ENCODE data around the gene GNG13. TPM values are rescaled to one million over a fixed set of nuclear protein-coding genes. Genes with fewer than 3 reads are reported as not detected.
"Not testable (repeated sequence)": the region's sequence is repeated elsewhere in the genome, so short reads cannot be mapped to it uniquely, and the experiment has no call there.

GNG13 gene
- total RNA-seq, 4 donors from 2014 or later: not detected

DNA sequence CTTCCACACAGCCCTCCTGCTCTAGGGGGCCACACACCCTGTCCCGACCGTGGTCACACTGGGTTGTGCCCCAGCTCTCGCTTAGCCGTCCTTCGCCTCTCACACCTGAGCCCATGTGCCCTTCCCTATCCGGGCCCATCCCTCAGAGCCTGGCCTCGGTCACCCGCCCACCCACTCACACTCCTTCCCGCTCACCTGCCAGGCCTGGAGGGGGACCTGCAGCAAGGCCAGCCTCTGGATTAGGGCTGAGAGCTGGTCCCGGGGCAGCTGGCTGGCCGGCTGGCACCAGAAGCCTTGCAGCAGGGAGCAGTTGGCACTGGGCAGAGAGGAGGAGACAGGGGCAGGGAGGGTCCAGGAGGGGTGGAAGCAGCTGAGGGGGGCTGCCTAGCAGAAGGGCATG lies 22.1 kb downstream of the GNG13 start:
- TF ChIP-seq, protein P1, sequence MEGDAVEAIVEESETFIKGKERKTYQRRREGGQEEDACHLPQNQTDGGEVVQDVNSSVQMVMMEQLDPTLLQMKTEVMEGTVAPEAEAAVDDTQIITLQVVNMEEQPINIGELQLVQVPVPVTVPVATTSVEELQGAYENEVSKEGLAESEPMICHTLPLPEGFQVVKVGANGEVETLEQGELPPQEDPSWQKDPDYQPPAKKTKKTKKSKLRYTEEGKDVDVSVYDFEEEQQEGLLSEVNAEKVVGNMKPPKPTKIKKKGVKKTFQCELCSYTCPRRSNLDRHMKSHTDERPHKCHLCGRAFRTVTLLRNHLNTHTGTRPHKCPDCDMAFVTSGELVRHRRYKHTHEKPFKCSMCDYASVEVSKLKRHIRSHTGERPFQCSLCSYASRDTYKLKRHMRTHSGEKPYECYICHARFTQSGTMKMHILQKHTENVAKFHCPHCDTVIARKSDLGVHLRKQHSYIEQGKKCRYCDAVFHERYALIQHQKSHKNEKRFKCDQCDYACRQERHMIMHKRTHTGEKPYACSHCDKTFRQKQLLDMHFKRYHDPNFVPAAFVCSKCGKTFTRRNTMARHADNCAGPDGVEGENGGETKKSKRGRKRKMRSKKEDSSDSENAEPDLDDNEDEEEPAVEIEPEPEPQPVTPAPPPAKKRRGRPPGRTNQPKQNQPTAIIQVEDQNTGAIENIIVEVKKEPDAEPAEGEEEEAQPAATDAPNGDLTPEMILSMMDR (IDR thresholded peaks at IDR 0.05): no peak
- TF ChIP-seq POLR2A (IDR thresholded peaks at IDR 0.05): no peak
- Histone ChIP-seq H3K27ac (no peak overlapping the region), H3K27me3 (no peaks in the 10 kb centered on the region), H3K4me3 (no peak overlapping the region), H3K4me1 (no peaks in the 10 kb centered on the region), H3K36me3 (no peaks in the 10 kb centered on the region), H3K9me3 (no peaks in the 10 kb centered on the region)
- intact Hi-C loops (cut with DNase I; ENCODE audit: low total_unique reads): no loop called here
- DNase-seq: no peak

DNA sequence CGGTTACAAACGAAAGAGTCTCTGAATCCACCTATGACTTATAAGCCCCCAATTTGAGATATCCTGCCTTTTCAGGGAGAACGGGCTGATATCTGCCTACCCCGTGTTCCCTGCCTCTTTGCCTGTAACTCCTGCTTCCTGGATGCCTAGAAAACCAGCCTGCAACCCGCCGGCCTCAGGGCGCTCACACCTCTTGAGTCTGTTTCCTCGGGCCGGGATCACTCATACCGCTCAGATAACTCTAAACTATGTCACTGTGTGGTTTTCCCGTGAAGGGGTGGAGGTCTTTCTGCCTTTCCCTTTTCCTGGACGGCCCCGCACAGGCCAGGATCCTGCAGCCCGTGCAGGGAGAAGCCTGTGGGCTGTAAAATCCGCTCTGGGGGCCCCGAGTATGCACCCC lies 22.7 kb downstream of the GNG13 start:
- Histone ChIP-seq H3K4me1 (no peaks in the 10 kb centered on the region), H3K27ac (no peak overlapping the region), H3K36me3 (no peaks in the 10 kb centered on the region), H3K9me3 (no peaks in the 10 kb centered on the region), H3K27me3 (no peaks in the 10 kb centered on the region), H3K4me3 (no peak overlapping the region)
- intact Hi-C loops (cut with DNase I; ENCODE audit: low total_unique reads): no loop called here
- no peak for DNase-seq
- TF ChIP-seq, protein P1 (IDR thresholded peaks at IDR 0.05): no peak
- TF ChIP-seq POLR2A (IDR thresholded peaks at IDR 0.05): no peak

DNA sequence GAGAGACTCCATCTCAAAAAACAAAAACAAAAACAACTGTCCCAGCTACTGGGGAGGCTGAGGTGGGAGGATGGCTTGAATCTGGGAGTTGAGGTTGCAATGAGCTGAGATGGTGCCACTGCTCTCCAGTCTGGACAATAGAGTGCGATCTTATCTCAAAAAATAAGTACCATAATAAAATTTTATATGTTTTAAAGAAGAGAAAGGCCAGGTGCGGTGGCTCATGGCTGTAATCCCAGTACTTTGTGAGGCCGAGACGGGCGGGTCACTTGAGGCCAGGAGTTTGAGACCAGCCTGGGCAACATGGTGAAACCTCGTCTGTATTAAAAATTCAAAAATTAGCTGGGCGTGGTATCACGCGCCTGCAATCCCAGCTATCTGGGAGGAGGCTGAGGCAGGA lies 23.7 kb downstream of the GNG13 start:
- TF ChIP-seq, protein P1 (IDR thresholded peaks at IDR 0.05): no peak
- no peak for TF ChIP-seq POLR2A (IDR thresholded peaks at IDR 0.05)
- no peaks in the 10 kb centered on the region for H3K36me3 ChIP-seq
- no peaks in the 10 kb centered on the region for H3K27me3 ChIP-seq
- H3K4me3 ChIP-seq: no peak overlapping the region
- no peaks in the 10 kb centered on the region for H3K9me3 ChIP-seq
- no peak for DNase-seq
- intact Hi-C loops (cut with DNase I; ENCODE audit: low total_unique reads): no loop called here
- H3K4me1 ChIP-seq: no peaks in the 10 kb centered on the region
- H3K27ac ChIP-seq: no peak overlapping the region

DNA sequence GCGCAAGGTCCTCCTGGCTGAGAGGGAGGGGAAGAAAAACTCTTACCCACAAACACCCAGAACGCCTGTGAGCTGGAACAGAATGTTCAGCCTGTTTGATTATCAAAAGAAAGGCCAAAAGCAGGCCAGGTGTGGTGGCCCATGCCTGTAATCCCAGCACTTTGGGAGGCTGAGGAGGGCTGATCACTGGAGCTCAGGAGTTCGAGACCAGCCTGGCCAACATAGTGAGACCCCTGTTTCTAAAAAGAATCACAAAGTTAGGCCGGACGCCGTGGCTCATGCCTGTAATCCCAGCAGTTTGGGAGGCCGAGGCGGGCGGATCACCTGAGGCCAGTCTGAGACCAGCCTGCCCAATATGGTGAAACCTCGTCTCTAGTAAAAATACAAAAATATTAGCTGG lies 24.2 kb downstream of the GNG13 start:
- H3K4me3 ChIP-seq; H3K9me3 ChIP-seq; H3K36me3 ChIP-seq; DNase-seq; H3K27me3 ChIP-seq; intact Hi-C loops (cut with DNase I; ENCODE audit: low total_unique reads); H3K27ac ChIP-seq; H3K4me1 ChIP-seq: not testable (repeated sequence)

DNA sequence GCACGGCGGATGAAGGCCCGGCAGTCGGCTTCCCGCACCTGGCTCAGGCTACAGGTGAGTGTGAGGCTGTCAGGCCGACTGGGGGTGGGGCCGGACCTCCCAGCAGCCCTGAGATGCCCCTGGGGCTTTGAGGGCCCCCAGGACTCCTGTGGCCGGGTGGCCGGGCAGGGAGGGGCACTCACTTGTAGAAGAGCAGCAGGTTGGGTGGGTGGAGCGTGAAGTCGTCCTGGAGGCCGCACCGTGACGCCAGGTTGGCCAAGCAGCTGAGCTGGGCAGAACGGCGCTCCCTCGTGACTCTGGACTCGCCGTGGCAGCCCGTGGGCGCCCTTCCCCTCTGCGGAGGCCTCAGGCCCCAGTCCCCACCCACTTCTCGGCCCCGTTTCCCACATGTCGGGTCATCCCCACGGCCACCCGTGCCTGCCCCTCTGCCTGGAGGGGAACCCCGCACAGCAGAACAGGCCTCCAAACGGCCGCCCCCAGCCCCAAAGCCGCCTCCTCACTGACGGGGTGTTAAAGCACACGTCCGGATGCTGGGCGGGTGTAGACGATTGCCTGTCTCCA lies 25.2 kb downstream of the GNG13 start:
- intact Hi-C loops (cut with DNase I; ENCODE audit: low total_unique reads): no loop called here
- no peaks in the 10 kb centered on the region for H3K36me3 ChIP-seq
- no peak for DNase-seq
- H3K4me3 ChIP-seq: no peak overlapping the region
- H3K9me3 ChIP-seq: no peaks in the 10 kb centered on the region
- TF ChIP-seq, protein P1 (IDR thresholded peaks at IDR 0.05): no peak
- TF ChIP-seq POLR2A (IDR thresholded peaks at IDR 0.05): no peak
- no peak overlapping the region for H3K27ac ChIP-seq
- no peaks in the 10 kb centered on the region for H3K27me3 ChIP-seq
- H3K4me1 ChIP-seq: no peaks in the 10 kb centered on the region
